NB4 (cell line): ENCODE data around the gene NTM.
A peak's percentile ranks its signal among the peaks of the same experiment; 100 is the strongest.

Source experiments
- CTCF ChIP-seq: IDR thresholded peaks from one replicate; pipeline ENCODE4 v1.5.1; 2012; ENCODE audit warnings: low read depth, low read length
- MYC ChIP-seq: IDR thresholded peaks from 2 replicates; pipeline ENCODE4 v1.6.1; 2011; ENCODE audit warnings: low read depth, low read length
- POLR2A ChIP-seq: IDR thresholded peaks from 2 replicates; pipeline ENCODE4 v1.6.1; 2011; ENCODE audit warnings: mild to moderate bottlenecking; ENCODE audit not compliant: insufficient read length; ENCODE audit errors: extremely low read depth

GRCh38 chr11:131579932-131580387, 209.5 kb downstream of the NTM start:
- peak; percentile 40 for TF ChIP-seq CTCF
- TF ChIP-seq POLR2A: no peak
- no peak for TF ChIP-seq MYC
